Peyer's patch (tissue), 4 donors: ENCODE measurements around the gene AFG3L2. TPM values are rescaled to one million over a fixed set of nuclear protein-coding genes. Genes with fewer than 3 reads are reported as not detected.
A peak's percentile ranks its signal among the peaks of the same experiment; 100 is the strongest.

ENCODE experiments used
- DNase-seq, 3 donors: peaks; one replicate each; pipeline ENCODE4 v3.0.0-alpha.2; 2017 to 2019
- H3K27ac ChIP-seq, 4 donors: fragments of 200-600 bp; sonication (generic); one replicate each; pipeline ENCODE4 v1.5.1; 2016 to 2019
- H3K27me3 ChIP-seq, 2 donors: fragments of 200-600 bp; sonication (generic); one replicate each; pipeline ENCODE4 v1.5.1; 2019
- H3K36me3 ChIP-seq, 3 donors: fragments of 200-600 bp; sonication (generic); one replicate each; pipeline ENCODE4 v1.5.1; 2016 to 2019
- H3K4me1 ChIP-seq, 4 donors: fragments of 200-600 bp; sonication (generic); one replicate each; pipeline ENCODE4 v1.5.1; 2016 to 2019
- H3K4me3 ChIP-seq, 4 donors: fragments of 200-600 bp; sonication (generic); 1 replicate in 3 of 4; 2 replicates in 1 of 4; pipeline ENCODE4 v1.5.1; 2016 to 2019; ENCODE audit warnings: mild to moderate bottlenecking in 1 of 4
- H3K9me3 ChIP-seq, 4 donors: fragments of 200-600 bp; sonication (generic); one replicate each; pipeline ENCODE4 v1.5.1; 2016 to 2019; ENCODE audit warnings: mild to moderate bottlenecking in 1 of 4
- CTCF ChIP-seq, 6 experiments: fragments of 450-650 bp in 4 of 6; fragments of 200-600 bp in 2 of 6; sonication (generic) in 1 of 6; IDR thresholded peaks; one replicate each; pipeline ENCODE4 v1.5.1; 2017 to 2019; ENCODE audit warnings: antibody characterized with exemption in 6 of 6, mild to moderate bottlenecking in 3 of 6, moderate library complexity in 1 of 6
- POLR2A ChIP-seq, 2 donors: fragments of 450-650 bp; IDR thresholded peaks; one replicate each; pipeline ENCODE4 v1.5.1; 2017; ENCODE audit warnings: antibody characterized with exemption in 2 of 2, mild to moderate bottlenecking in 2 of 2, moderate library complexity in 2 of 2
- small RNA-seq, 2 donors: library from RNA; depleted of rRNA; stranded (forward); fragments of <200 nt; gene quantifications; one replicate each; pipeline ENCODE3, GENCODE V24; 2016
- total RNA-seq, 4 donors: library from RNA; depleted of rRNA; stranded (reverse); fragments of >200 nt; gene quantifications; one replicate each; pipeline ENCODE4 v1.1.0, GENCODE V29; 2016

The AFG3L2 gene
- total RNA-seq, 4 donors from 2014 or later, result 47.9 to 111 (median 94.8) TPM

- peaks cover 0 to 6% (median 0%) of the 10 kb centered on the region in 4 donors for H3K4me1 ChIP-seq
- H3K36me3 ChIP-seq, result no peaks in the 10 kb centered on the region
- no peak overlapping the region for H3K27ac ChIP-seq
- H3K27me3 ChIP-seq, result no peaks in the 10 kb centered on the region
- H3K9me3 ChIP-seq, result no peaks in the 10 kb centered on the region
- DNase-seq, result no peak
- no peak for TF ChIP-seq CTCF (IDR thresholded peaks at IDR 0.05)
- TF ChIP-seq POLR2A (IDR thresholded peaks at IDR 0.05), result no peak
- H3K4me3 ChIP-seq, result no peak overlapping the region
Measured at GRCh38 chr18:12281861-12282260, 95.2 kb downstream of the AFG3L2 start.

GRCh38 chr18:12279781-12280531 lies 97.1 kb downstream of the AFG3L2 start:
- TF ChIP-seq POLR2A (IDR thresholded peaks at IDR 0.05), result no peak
- no peak for TF ChIP-seq CTCF (IDR thresholded peaks at IDR 0.05)
- no peaks in the 10 kb centered on the region for H3K27me3 ChIP-seq
- H3K36me3 ChIP-seq, result no peaks in the 10 kb centered on the region
- no peak for DNase-seq
- peaks cover 0 to 6% (median 0%) of the 10 kb centered on the region in 4 donors for H3K4me1 ChIP-seq
- H3K4me3 ChIP-seq, result peak overlapping the region in 1 of 4 donors; percentile 42
- no peaks in the 10 kb centered on the region for H3K9me3 ChIP-seq
- peak overlapping the region; percentile 64 to 94 (median 82) for H3K27ac ChIP-seq

Small RNAs within 50 kb of the gene (small RNA-seq; reads per million reads assigned to genes)
- gene RNU6-170P (0 reads per million in 2 donors), gene RNU7-129P (0 reads per million in 2 donors)

Other genes starting within 250 kb of the AFG3L2 start
- not detected for gene CIDEA, start 122.9 kb downstream of the AFG3L2 start, total RNA-seq
- gene TUBB6, start 69.0 kb downstream of the AFG3L2 start, total RNA-seq, result 100 to 1,000 TPM in 1 of 4 donors, 10 to 100 TPM in 3; 20.7 to 111 (median 50.5) TPM
- gene PRELID3A, start 30.7 kb upstream of the AFG3L2 start, total RNA-seq, result under 1 TPM in 1 of 4 donors, not detected in 3; 0.70 TPM